Vagina (tissue), 2 donors: ENCODE data around the gene PACRG. TPM values are rescaled to one million over a fixed set of nuclear protein-coding genes. Genes with fewer than 3 reads are reported as not detected.

Experiments used
- DNase-seq, 2 donors: peaks; one replicate each; pipeline ENCODE4 v3.0.0-alpha.2; 2017; ENCODE audit errors: extremely low spot score in 2 of 2
- H3K27ac ChIP-seq: fragments of 200-600 bp; sonication (generic); one replicate; pipeline ENCODE4 v1.5.1; 2019
- H3K27me3 ChIP-seq: fragments of 200-600 bp; sonication (generic); one replicate; pipeline ENCODE4 v1.5.1; 2019
- H3K36me3 ChIP-seq, 2 donors: fragments of 200-600 bp; sonication (generic); one replicate each; pipeline ENCODE4 v1.5.1; 2017 to 2019
- H3K4me1 ChIP-seq: fragments of 200-600 bp; sonication (generic); one replicate; pipeline ENCODE4 v1.5.1; 2019
- H3K4me3 ChIP-seq, 2 donors: fragments of 200-600 bp; sonication (generic); 1 replicate in 1 of 2; 2 replicates in 1 of 2; pipeline ENCODE4 v1.5.1; 2016 to 2019
- H3K9me3 ChIP-seq: fragments of 200-600 bp; sonication (generic); one replicate; pipeline ENCODE4 v1.5.1; 2019
- POLR2A ChIP-seq, 2 donors: fragments of 450-650 bp; IDR thresholded peaks; one replicate each; pipeline ENCODE4 v1.6.1; 2017; ENCODE audit warnings: antibody characterized with exemption in 2 of 2, mild to moderate bottlenecking in 2 of 2, moderate library complexity in 2 of 2
- POLR2AphosphoS5 ChIP-seq, 2 donors: sonication (generic); formaldehyde crosslinking; IDR thresholded peaks; one replicate each; pipeline ENCODE4 v1.9.0; 2017; ENCODE audit warnings: antibody characterized with exemption in 2 of 2, mild to moderate bottlenecking in 2 of 2, low read depth in 1 of 2; ENCODE audit not compliant: insufficient read depth in 1 of 2
- intact Hi-C: fragments of 100-400 bp; cut with DNase I; formaldehyde crosslinking; loops from one replicate; pipeline ENCODE4 v1.15.1; 2023
- total RNA-seq: library from RNA; depleted of rRNA; stranded (reverse); fragments of >200 nt; gene quantifications from one replicate; pipeline ENCODE4 v1.2.3, GENCODE V29; 2016
- TF ChIP-seq, protein P1 (sequence below), 3 experiments: fragments of 450-650 bp in 2 of 3; fragments of 200-600 bp in 1 of 3; sonication (generic) in 1 of 3; IDR thresholded peaks; one replicate each; pipeline ENCODE4 v1.5.1; 2017 to 2019; ENCODE audit warnings: antibody characterized with exemption in 3 of 3, mild to moderate bottlenecking in 2 of 3, moderate library complexity in 2 of 3

The PACRG gene
- total RNA-seq, 1 donor from 2014 or later: not detected

DNA sequence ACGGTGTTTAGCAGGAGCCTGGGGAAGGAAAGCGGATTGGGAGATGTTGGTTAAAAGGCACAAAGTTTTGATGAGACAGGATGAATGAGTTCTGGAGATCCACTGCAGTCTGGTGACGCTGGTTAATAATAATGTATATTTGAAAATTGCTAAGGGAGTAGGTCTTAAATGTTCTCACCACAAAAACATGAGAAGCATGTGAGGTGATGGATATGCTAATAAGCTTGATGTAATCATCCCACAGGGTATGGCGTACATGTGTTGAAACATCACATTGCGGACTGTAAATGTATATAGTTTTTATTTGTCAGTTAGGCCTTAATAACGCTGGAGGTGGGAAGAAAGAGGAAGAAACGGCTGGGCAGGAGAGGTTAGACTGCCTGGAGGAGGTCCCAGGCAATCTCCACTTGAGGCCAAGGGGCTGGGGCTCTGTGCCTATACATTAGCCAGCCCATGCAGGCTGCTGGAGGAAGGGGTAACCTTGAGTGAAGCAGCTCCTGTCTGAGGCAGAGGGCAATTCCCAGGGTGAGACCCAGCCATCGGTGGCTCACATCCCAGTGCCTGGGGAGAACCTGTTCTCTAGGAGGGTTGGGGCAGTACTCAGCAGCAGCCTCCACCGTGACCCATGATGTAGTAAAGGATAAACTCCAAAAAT lies 498.5 kb downstream of the PACRG start:
- no peaks in the 10 kb centered on the region for H3K27me3 ChIP-seq
- no peak overlapping the region for H3K4me3 ChIP-seq
- DNase-seq: no peak
- no peaks in the 10 kb centered on the region for H3K9me3 ChIP-seq
- TF ChIP-seq, protein P1, sequence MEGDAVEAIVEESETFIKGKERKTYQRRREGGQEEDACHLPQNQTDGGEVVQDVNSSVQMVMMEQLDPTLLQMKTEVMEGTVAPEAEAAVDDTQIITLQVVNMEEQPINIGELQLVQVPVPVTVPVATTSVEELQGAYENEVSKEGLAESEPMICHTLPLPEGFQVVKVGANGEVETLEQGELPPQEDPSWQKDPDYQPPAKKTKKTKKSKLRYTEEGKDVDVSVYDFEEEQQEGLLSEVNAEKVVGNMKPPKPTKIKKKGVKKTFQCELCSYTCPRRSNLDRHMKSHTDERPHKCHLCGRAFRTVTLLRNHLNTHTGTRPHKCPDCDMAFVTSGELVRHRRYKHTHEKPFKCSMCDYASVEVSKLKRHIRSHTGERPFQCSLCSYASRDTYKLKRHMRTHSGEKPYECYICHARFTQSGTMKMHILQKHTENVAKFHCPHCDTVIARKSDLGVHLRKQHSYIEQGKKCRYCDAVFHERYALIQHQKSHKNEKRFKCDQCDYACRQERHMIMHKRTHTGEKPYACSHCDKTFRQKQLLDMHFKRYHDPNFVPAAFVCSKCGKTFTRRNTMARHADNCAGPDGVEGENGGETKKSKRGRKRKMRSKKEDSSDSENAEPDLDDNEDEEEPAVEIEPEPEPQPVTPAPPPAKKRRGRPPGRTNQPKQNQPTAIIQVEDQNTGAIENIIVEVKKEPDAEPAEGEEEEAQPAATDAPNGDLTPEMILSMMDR (IDR thresholded peaks at IDR 0.05): no peak
- TF ChIP-seq POLR2A (IDR thresholded peaks at IDR 0.05) (no peak), POLR2AphosphoS5 (IDR thresholded peaks at IDR 0.05; ENCODE audit: insufficient read depth in 1 of 2, low read depth in 1 of 2) (no peak)
- H3K27ac ChIP-seq: no peak overlapping the region
- H3K4me1 ChIP-seq: no peaks in the 10 kb centered on the region
- intact Hi-C loops: no loop called here
- H3K36me3 ChIP-seq: no peaks in the 10 kb centered on the region

DNA sequence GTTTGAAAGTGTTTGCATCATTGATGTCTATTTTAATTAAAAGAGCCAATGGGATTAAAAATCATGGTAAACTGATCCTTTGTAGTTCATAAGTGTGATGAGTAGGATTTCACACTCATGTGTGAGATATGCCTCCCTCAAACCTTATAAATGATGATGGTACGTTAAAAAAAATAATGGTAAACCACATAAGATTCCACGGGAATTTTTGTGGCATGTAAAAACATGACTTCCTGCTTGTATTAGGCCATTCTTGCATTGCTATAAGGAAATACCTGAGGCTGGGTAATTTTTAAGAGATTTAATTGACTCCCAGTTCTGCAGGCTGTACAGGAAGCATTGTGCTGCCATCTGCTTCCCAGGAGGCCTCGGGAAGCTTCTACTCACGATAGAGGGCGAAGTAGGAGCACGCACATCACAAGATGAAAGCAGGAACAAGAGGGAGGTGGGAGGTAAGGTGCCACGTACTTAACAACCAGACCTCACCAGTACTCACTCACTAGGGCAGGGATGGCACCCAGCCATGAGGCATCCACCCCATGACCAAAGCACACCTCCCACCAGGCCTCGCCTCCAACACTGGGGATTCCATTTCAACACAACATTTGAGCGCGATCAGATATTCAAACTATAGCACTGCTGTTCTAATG lies 499.2 kb downstream of the PACRG start:
- H3K4me3 ChIP-seq: no peak overlapping the region
- H3K27ac ChIP-seq: no peak overlapping the region
- TF ChIP-seq POLR2A (IDR thresholded peaks at IDR 0.05) (no peak), POLR2AphosphoS5 (IDR thresholded peaks at IDR 0.05; ENCODE audit: insufficient read depth in 1 of 2, low read depth in 1 of 2) (no peak)
- TF ChIP-seq, protein P1 (IDR thresholded peaks at IDR 0.05): no peak
- DNase-seq: no peak
- H3K4me1 ChIP-seq: no peaks in the 10 kb centered on the region
- no peaks in the 10 kb centered on the region for H3K36me3 ChIP-seq
- H3K27me3 ChIP-seq: no peaks in the 10 kb centered on the region
- intact Hi-C loops: no loop called here
- H3K9me3 ChIP-seq: no peaks in the 10 kb centered on the region

DNA sequence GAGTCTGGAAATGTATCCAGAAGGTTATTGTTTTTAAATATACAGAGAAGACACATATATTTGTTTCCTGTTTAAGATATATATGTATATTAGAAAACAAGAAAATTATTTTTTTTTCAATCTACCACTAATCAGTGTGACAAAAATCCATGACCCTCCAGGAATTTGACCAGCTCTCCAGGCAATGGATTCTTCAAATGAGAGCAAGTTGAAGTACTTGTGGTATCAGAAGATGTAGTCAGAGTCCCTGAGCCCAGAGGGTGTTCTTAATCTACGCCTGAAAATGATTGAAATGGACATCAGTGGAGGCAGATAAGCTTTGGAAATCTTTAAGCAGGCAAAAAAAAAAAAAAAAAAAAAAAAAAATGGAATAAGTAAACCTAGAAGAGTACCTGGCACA lies 500.3 kb downstream of the PACRG start:
- Histone ChIP-seq H3K4me1 (no peaks in the 10 kb centered on the region), H3K27me3 (no peaks in the 10 kb centered on the region), H3K9me3 (no peaks in the 10 kb centered on the region), H3K36me3 (no peaks in the 10 kb centered on the region), H3K27ac (no peak overlapping the region), H3K4me3 (no peak overlapping the region)
- DNase-seq: no peak
- intact Hi-C loops: no loop called here
- TF ChIP-seq POLR2A (IDR thresholded peaks at IDR 0.05) (no peak), POLR2AphosphoS5 (IDR thresholded peaks at IDR 0.05; ENCODE audit: insufficient read depth in 1 of 2, low read depth in 1 of 2) (no peak)
- TF ChIP-seq, protein P1 (IDR thresholded peaks at IDR 0.05): no peak

DNA sequence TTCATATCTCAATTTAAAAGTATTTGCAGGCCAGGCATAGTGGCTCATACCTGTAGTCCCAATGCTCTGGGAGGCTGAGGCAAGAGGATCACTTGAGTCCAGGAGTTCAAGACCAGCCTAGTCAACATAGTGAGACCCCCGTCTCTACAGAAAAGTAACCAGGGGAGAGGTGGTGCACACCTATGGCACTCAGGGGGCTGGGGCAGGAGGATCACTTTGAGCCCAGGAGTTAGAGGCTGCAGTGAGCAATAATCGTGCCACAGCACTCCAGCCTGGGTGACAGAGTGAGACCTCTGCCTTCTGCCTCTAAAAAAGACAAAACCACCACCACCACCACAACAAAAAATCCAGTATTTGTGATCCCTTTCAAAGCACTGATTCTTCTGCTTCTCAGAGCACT lies 501.3 kb downstream of the PACRG start:
- H3K4me3 ChIP-seq: no peak overlapping the region
- no peaks in the 10 kb centered on the region for H3K27me3 ChIP-seq
- no peaks in the 10 kb centered on the region for H3K36me3 ChIP-seq
- TF ChIP-seq, protein P1 (IDR thresholded peaks at IDR 0.05): no peak
- no peak for DNase-seq
- H3K9me3 ChIP-seq: no peaks in the 10 kb centered on the region
- no peak overlapping the region for H3K27ac ChIP-seq
- no peaks in the 10 kb centered on the region for H3K4me1 ChIP-seq
- intact Hi-C loops: no loop called here

DNA sequence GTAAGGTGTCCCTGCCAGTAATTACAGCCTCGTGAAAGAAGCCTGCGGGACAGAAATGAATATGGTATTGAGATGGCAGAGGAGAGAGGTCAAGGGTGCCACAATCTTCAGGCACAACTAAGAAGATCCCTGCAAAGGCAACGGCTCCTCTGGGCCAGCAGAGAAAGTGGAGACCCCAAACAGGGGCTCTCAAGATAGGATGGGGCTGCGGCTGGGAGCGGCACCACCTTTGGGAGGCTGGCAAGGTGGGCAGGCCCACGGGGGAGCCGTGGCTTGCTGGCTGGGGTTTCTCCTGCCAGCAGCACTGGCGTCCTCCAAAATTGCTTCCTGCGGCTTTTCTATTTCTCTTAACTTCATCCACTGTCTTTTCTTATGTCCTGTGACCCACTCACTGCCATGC lies 503.1 kb downstream of the PACRG start:
- H3K4me3 ChIP-seq: no peak overlapping the region
- H3K9me3 ChIP-seq: no peaks in the 10 kb centered on the region
- TF ChIP-seq, protein P1 (IDR thresholded peaks at IDR 0.05): no peak
- TF ChIP-seq POLR2A (IDR thresholded peaks at IDR 0.05) (no peak), POLR2AphosphoS5 (IDR thresholded peaks at IDR 0.05; ENCODE audit: insufficient read depth in 1 of 2, low read depth in 1 of 2) (no peak)
- DNase-seq: no peak
- no peaks in the 10 kb centered on the region for H3K36me3 ChIP-seq
- no peaks in the 10 kb centered on the region for H3K27me3 ChIP-seq
- no peak overlapping the region for H3K27ac ChIP-seq
- intact Hi-C loops: no loop called here
- H3K4me1 ChIP-seq: no peaks in the 10 kb centered on the region
